IPS DF 6.9 (cell line): ENCODE data around the gene USH2A.

Experiments used
- DNase-seq: peaks from one replicate; pipeline ENCODE4 v3.0.0-alpha.2; 2013; ENCODE audit warnings: low read depth, low spot score
- H3K27ac ChIP-seq: one replicate; pipeline ENCODE4 v1.5.1; 2013; ENCODE audit warnings: low read length, control low read depth
- H3K27me3 ChIP-seq: 2 replicates; pipeline ENCODE4 v1.6.1; 2013; ENCODE audit warnings: mild to moderate bottlenecking, low read length; ENCODE audit not compliant: control insufficient read depth, insufficient read depth
- H3K36me3 ChIP-seq: 2 replicates; pipeline ENCODE4 v1.6.1; 2013; ENCODE audit warnings: low read length; ENCODE audit not compliant: control insufficient read depth, insufficient read depth
- H3K4me1 ChIP-seq: 2 replicates; pipeline ENCODE4 v1.6.1; 2013; ENCODE audit warnings: low read length; ENCODE audit not compliant: control insufficient read depth, insufficient read depth
- H3K4me3 ChIP-seq: 2 replicates; pipeline ENCODE4 v1.5.1; 2013; ENCODE audit warnings: mild to moderate bottlenecking, low read length
- H3K9me3 ChIP-seq: 2 replicates; pipeline ENCODE4 v1.6.1; 2013; ENCODE audit warnings: low read length, inconsistent platforms; ENCODE audit not compliant: control insufficient read depth, insufficient read depth
- WGBS: extraction: QIAGEN DNeasy Blood & Tissue Kit; methylation state at CpG from one replicate; pipeline ENCODE4 v1.1.7; 2013; ENCODE audit warnings: mixed read lengths, missing lambda C conversion rate; ENCODE audit not compliant: insufficient read length, insufficient coverage; 5-methylcytosine and 5-hydroxymethylcytosine counted together

USH2A gene

GRCh38 chr1:215648957-215649356, 774.3 kb downstream of the USH2A start:
- no CpG with 5 or more reads among the region's 4 CpGs for WGBS
- no peaks in the 10 kb centered on the region for H3K36me3 ChIP-seq
- DNase-seq, result no peak
- peaks cover 6% of the 10 kb centered on the region for H3K4me1 ChIP-seq
- H3K9me3 ChIP-seq, result no peaks in the 10 kb centered on the region
- H3K4me3 ChIP-seq, result no peak overlapping the region
- no peak overlapping the region for H3K27ac ChIP-seq
- H3K27me3 ChIP-seq, result no peaks in the 10 kb centered on the region

- no peak for DNase-seq
- Histone ChIP-seq H3K4me3 (no peak overlapping the region), H3K4me1 (peaks cover 6% of the 10 kb centered on the region), H3K27ac (no peak overlapping the region), H3K9me3 (no peaks in the 10 kb centered on the region), H3K27me3 (no peaks in the 10 kb centered on the region), H3K36me3 (no peaks in the 10 kb centered on the region)
- WGBS, result no CpG with 5 or more reads among the region's 3 CpGs
Measured at GRCh38 chr1:215647738-215648137, 775.5 kb downstream of the USH2A start.

- H3K4me3 ChIP-seq, result no peak overlapping the region
- no CpG with 5 or more reads among the region's 2 CpGs for WGBS
- H3K4me1 ChIP-seq, result peaks cover 6% of the 10 kb centered on the region
- no peaks in the 10 kb centered on the region for H3K9me3 ChIP-seq
- H3K36me3 ChIP-seq, result no peaks in the 10 kb centered on the region
- no peak for DNase-seq
- H3K27me3 ChIP-seq, result no peaks in the 10 kb centered on the region
- H3K27ac ChIP-seq, result no peak overlapping the region
Measured at GRCh38 chr1:215645861-215646260, 777.4 kb downstream of the USH2A start.

GRCh38 chr1:215645182-215645581, 778.1 kb downstream of the USH2A start:
- no peaks in the 10 kb centered on the region for H3K27me3 ChIP-seq
- no peak overlapping the region for H3K27ac ChIP-seq
- H3K9me3 ChIP-seq, result no peaks in the 10 kb centered on the region
- no peaks in the 10 kb centered on the region for H3K36me3 ChIP-seq
- H3K4me3 ChIP-seq, result no peak overlapping the region
- WGBS, result 100% methylated on average over 2 of the region's 4 CpGs
- no peak for DNase-seq
- H3K4me1 ChIP-seq, result peaks cover 4% of the 10 kb centered on the region

GRCh38 chr1:215643592-215644321, 779.5 kb downstream of the USH2A start:
- no CpG with 5 or more reads among the region's 4 CpGs for WGBS
- no peak for DNase-seq

GRCh38 chr1:215640429-215641148, 782.7 kb downstream of the USH2A start:
- no peaks in the 10 kb centered on the region for H3K36me3 ChIP-seq
- no CpG with 5 or more reads among the region's 18 CpGs for WGBS
- H3K4me3 ChIP-seq, result no peak overlapping the region
- no peak for DNase-seq
- H3K9me3 ChIP-seq, result no peaks in the 10 kb centered on the region
- no peaks in the 10 kb centered on the region for H3K27me3 ChIP-seq
- H3K27ac ChIP-seq, result no peak overlapping the region
- H3K4me1 ChIP-seq, result peaks cover 1% of the 10 kb centered on the region; the same call in 1 of the 2 replicates

More at GRCh38 chr1:215643592-215644321, 779.5 kb downstream of the USH2A start:
- Histone ChIP-seq H3K27ac (no peak overlapping the region), H3K9me3 (no peaks in the 10 kb centered on the region), H3K4me3 (no peak overlapping the region), H3K4me1 (peaks cover 4% of the 10 kb centered on the region), H3K27me3 (no peaks in the 10 kb centered on the region), H3K36me3 (no peaks in the 10 kb centered on the region)

- no peak overlapping the region for H3K4me3 ChIP-seq
- H3K27ac ChIP-seq, result no peak overlapping the region
- H3K4me1 ChIP-seq, result peaks cover 1% of the 10 kb centered on the region; the same call in 1 of the 2 replicates
- H3K9me3 ChIP-seq, result no peaks in the 10 kb centered on the region
- H3K36me3 ChIP-seq, result no peaks in the 10 kb centered on the region
- WGBS, result no CpG with 5 or more reads among the region's 7 CpGs
- H3K27me3 ChIP-seq, result no peaks in the 10 kb centered on the region
- no peak for DNase-seq
Measured at GRCh38 chr1:215637041-215637573, 786.1 kb downstream of the USH2A start.

GRCh38 chr1:215636258-215636965, 786.8 kb downstream of the USH2A start:
- H3K9me3 ChIP-seq, result no peaks in the 10 kb centered on the region
- H3K27ac ChIP-seq, result no peak overlapping the region
- no peaks in the 10 kb centered on the region for H3K36me3 ChIP-seq
- DNase-seq, result no peak
- peaks cover 1% of the 10 kb centered on the region; the same call in 1 of the 2 replicates for H3K4me1 ChIP-seq
- no peak overlapping the region for H3K4me3 ChIP-seq
- no peaks in the 10 kb centered on the region for H3K27me3 ChIP-seq
- no CpG with 5 or more reads among the region's 9 CpGs for WGBS

GRCh38 chr1:215635827-215636226, 787.4 kb downstream of the USH2A start:
- DNase-seq, result no peak
- no CpG with 5 or more reads among the region's 6 CpGs for WGBS
- Histone ChIP-seq H3K4me1 (peaks cover 1% of the 10 kb centered on the region; the same call in 1 of the 2 replicates), H3K4me3 (no peak overlapping the region), H3K9me3 (no peaks in the 10 kb centered on the region), H3K27me3 (no peaks in the 10 kb centered on the region), H3K27ac (no peak overlapping the region), H3K36me3 (no peaks in the 10 kb centered on the region)

GRCh38 chr1:215631489-215631888, 791.8 kb downstream of the USH2A start:
- no CpG with 5 or more reads among the region's 3 CpGs for WGBS
- Histone ChIP-seq H3K27ac (no peak overlapping the region), H3K9me3 (no peaks in the 10 kb centered on the region), H3K4me1 (peaks cover 1% of the 10 kb centered on the region; the same call in 1 of the 2 replicates), H3K36me3 (no peaks in the 10 kb centered on the region), H3K4me3 (no peak overlapping the region), H3K27me3 (no peaks in the 10 kb centered on the region)
- DNase-seq, result no peak
